HG03045 (cell line): ENCODE data around the gene SLC9A8.

Experiments used
- ATAC-seq: cut with Tn5 transposase; IDR thresholded peaks from one replicate; pipeline ENCODE4 v1.9.1; 2021; ENCODE audit warnings: mild to moderate bottlenecking, moderate library complexity; ENCODE audit not compliant: unreplicated experiment

Gene SLC9A8

GRCh38 chr20:49871391-49871948 lies 58.8 kb downstream of the SLC9A8 start:
- no peak for ATAC-seq

GRCh38 chr20:49872056-49872455 lies 59.4 kb downstream of the SLC9A8 start:
- ATAC-seq, result no peak

DNA sequence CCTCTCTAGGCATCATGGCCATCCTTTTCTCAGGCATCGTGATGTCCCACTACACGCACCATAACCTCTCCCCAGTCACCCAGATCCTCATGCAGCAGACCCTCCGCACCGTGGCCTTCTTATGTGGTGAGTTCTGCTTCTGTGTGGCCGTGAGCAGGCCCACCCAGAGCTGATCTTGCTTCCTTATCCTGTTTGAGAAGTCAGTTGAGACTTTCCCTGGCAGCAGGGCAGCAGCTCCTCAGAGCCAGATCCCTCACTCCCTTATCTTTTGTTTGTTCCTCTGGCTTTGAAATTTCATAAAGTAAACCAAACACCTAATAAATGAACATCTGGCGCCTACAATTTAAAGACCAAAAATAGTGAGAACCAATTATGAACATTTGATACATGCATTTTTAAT lies 62.1 kb downstream of the SLC9A8 start:
- ATAC-seq, result no peak

DNA sequence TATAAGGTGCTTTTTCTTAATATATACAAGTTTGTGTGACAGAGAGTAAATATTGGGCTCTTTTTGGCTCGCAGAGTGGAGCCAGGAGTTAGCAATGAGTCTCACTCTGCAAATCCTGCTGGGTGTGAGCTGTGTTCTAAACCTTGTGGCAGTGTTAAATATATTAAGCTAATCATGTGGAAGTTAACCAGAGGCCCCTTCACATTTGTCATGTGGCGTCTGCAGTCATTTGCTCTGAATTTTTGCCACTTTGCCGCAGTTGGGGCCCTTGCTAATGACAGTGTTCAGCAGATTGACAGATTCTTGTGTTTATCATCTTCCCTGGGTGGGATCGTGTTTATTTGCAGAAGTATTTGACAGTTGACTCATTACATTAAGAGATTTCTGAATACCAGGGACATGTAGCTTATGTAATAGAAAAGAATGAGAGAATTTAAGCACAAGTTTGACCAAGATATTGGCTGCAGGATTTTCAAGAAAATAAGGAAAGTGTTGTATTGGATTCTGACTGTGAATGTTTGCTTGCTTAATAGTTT lies 64.8 kb downstream of the SLC9A8 start:
- no peak for ATAC-seq

- ATAC-seq, result no peak
These were observed 66.3 kb downstream of the SLC9A8 start for GRCh38 chr20:49878977-49879376.

DNA sequence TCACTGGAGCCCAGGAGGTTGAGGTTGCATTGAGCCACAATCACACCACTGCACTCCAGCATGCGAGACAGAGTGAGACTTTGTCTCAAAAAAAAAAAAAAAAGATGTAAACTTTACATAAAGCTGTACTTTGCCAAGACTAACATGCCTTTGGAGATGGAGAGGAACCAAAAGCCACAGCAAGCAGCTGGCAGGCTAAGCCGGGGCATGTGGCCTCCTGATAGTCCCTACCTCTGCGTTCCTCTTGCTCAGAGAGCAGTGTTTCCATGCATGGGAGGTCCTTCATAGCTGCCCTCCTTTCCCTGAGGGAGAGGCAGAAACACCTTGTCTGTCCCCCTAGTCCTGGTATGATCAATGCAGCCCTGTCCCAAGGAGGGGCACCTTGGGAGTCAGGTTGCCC lies 67.5 kb downstream of the SLC9A8 start:
- ATAC-seq, result no peak

- ATAC-seq, result no peak
These were observed 68.3 kb downstream of the SLC9A8 start for GRCh38 chr20:49880724-49881445.

DNA sequence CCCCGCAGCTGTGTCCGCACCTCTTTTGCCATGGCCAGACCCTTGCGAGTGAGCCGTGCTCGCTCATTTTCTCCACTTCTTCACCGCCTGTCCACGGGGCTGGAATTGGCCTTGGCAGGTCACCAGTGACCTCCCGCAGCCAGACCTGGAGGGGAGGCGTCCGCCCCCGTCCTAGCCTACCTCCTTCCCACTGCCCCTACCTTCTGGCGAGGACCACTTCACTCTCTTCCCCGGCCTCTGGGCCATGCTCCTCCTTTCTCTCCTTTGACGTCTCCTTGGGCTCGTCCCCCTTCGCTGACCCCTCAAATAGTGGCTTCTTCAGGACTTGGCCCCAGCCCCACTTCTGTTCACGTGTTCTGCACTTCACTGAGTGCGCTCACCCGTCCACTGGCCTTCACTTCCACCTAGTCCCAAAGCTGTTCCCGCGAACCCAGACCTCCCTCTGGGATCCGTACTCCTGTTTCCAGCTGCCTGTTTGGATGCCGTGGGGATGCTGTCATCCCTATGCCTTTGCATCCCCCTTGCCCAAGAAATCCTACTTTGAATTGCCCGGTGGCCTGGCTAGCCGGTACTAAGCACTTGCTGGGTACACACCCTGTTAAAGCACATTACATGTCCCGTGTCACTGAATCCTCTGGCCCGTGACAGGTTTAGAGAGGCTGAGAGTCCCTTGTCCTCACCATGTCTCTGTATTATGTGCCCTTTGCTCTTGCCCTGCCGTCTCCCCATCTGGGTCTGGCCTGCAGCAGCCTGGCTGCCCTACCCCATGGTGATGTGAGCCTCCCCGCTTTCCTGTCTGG lies 69.7 kb downstream of the SLC9A8 start:
- ATAC-seq, result no peak

DNA sequence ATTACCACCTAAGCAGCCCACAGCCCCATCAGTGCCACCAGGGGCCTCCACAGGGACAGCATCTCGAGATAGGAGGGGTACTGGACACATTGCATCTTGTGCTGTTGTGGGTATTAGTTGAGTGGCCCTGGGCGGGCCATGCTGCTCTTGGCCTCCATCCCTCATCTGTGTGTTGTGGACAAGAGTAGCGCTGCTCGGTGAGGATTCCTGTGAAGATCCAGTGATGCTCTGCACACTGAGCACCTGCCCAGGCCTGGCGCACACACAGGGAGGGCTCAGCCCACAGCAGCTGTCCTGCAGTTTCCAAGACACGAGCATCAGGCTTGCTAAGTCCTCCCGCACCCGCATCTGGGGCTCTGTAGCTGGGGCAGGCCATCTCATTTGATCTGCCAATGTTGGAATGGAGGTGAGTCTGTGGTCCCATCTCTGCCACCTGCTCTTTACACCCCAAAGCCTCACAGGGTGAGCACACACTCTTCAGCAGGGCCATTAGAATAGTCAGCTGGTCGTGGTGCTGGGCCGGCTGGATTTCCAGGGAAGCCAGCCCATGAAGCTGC lies 70.7 kb downstream of the SLC9A8 start:
- no peak for ATAC-seq

GRCh38 chr20:49885558-49886332 lies 73.1 kb downstream of the SLC9A8 start:
- ATAC-seq, result no peak

GRCh38 chr20:49886571-49887213 lies 74.1 kb downstream of the SLC9A8 start:
- no peak for ATAC-seq

DNA sequence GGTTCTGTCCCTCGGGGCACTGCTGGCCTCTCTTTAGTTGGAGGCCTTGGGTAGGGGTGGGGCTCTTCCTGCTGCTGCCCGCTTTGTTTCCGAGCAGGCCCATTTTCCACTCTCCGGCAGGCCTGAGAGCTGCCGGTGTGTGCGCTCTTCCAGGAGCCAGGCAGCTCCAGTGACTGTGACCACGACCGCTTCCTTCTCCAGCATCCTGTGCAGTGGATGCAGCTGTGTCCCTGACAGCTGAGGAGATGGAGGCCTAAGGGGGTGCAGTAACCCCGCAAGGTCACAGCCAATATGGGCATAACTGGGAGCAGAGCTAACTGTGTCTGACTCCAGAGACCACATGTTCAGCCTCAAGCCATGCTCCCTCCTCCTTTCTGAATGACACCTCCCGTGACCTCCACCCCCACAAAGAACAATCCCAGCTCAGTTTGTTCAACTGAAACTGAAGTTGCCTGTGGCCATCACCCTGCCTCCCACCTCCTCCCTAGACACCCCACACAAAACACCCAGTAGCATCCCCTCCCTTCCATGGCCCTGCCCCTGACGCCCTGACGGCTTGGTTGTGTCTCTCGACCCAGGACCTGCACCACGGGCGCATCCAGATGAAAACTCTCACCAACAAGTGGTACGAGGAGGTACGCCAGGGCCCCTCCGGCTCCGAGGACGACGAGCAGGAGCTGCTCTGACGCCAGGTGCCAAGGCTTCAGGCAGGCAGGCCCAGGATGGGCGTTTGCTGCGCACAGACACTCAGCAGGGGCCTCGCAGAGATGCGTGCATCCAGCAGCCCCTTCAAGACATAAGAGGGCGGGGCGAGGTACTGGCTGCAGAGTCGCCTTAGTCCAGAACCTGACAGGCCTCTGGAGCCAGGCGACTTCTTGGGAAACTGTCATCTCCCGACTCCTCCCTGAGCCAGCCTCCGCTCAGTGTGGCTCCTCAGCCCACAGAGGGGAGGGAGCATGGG lies 74.9 kb downstream of the SLC9A8 start:
- ATAC-seq, result no peak

- ATAC-seq, result no peak
These were observed 75.8 kb downstream of the SLC9A8 start for GRCh38 chr20:49888212-49889000.

DNA sequence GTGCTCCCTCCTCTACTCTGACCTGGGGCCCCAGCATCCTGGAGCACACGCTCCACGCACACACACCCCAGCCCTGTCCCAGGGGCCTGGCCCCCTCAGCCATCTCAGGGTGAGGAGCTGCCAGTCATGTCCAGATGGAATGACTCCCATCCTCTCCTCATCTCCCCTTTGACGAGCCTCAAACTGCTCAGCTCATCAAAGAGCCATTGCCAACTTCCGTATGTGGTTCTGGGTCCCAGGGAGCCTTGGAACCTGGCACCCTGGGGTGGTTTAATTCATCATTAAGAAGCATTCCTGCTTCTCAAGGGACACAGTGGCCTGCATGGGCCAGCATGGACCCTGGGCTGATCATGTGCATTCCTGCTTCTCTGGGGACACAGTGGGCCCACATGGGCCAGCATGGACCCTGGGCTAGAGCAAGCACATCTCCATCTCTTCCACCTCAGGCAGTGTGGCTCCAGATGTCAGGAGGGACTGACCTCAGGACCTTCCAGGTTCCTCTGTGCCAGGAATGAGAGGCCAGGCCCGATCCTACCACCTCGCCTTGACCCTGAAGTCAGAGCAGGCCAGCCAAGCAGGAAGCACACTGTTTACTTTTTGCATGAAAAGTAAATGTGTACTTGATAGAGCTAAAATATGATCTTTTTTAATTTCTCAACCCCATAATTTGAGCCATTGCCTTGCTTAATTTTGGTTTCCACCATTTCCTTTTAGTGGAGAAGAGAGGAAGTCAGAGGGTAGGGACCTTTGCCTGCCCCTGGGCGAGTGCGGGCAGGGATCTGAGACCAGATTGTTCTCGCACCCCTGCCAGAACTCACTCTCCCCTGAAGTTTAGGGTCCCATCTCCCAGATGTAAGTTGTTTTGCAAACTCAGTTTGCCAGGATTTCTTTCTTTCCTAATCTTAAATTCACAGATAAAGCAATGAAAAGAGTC lies 76.6 kb downstream of the SLC9A8 start:
- no peak for ATAC-seq

- ATAC-seq, result no peak
These were observed 77.3 kb downstream of the SLC9A8 start for GRCh38 chr20:49889935-49890333.

GRCh38 chr20:49890471-49891361 lies 78.1 kb downstream of the SLC9A8 start:
- ATAC-seq, result no peak
